ENCODE data around the gene ADTRP.
"Not testable (repeated sequence)": the region's sequence is repeated elsewhere in the genome, so short reads cannot be mapped to it uniquely, and the experiment has no call there.

The ADTRP gene

GRCh38 chr6:11711984-11712711 lies 66.5 kb downstream of the ADTRP start:
- no peak overlapping the region for H3K4me3 ChIP-seq
- peak overlapping the region in 14 of 21 experiments; percentile 11 to 84 (median 60) for H3K27ac ChIP-seq

DNA sequence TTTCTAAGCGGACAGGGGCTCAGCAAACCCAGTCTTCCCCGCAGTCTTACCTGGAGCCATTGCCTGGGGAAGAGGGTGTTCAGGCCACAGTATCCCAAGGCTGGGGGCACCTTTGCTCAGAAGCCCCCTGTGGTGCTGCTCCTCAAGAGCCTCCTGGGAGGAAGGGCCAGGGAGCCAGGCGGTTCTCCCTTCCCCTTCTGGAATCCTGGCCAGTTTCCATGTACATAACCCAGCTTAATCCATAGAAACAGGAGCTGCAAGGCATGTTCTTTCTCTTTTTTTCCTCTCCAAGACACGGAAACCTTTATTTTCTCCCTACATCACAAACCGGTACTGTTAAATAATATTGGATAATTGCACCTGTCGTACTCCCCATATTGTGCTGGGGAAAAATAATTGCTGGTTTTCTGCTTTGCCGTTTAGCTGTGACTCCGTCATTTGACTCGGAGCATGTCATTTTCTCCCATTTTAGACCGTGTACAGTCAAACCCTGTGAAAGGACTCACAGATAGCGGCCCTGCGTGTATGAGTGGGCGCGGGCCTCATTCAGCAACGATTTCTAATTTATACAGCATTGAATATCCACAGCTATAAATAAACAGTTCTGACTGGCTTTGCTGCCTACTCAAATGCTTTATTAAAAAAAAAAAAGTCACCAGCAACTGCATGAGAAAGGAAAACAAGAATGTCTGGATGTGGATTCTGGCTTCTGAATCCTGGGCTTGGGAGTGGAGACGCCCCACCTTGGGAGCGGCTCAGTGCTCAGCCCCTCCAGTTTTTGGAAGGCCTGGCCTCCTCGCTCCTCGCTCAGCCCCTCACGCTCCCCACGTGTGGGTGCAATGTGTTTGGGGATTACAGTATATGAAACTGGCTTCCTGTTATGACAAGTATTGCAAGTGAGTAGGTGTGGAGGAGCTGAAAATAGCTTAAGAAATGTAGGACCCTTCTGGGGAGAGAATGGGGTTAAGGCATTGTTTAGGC lies 67.3 kb downstream of the ADTRP start:
- no peak overlapping the region for H3K4me3 ChIP-seq
- peak overlapping the region in 18 of 21 experiments; percentile 4 to 84 (median 57) for H3K27ac ChIP-seq

GRCh38 chr6:11710311-11710761 lies 68.3 kb downstream of the ADTRP start:
- H3K4me3 ChIP-seq, result no peak overlapping the region
- peak overlapping the region in 10 of 21 experiments; percentile 9 to 84 (median 62) for H3K27ac ChIP-seq

DNA sequence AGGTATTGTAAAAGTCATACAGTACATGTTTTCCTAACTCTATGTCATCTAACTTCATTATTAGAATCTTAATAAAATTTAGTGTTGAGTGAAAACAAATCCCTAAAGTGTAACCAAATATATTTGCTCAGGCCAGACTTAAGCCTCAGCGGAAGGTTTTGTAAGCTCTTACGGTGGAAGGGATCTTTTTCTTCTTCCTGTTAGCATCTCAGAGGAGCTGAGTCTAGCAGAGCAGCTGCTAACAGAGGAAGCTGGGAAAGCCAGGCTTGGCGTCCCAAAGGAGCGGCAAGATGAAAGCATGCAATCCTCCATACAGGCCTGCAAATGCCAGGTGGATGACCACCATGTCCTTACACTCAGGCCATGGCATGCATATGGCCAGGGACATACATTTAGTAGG lies 72.4 kb downstream of the ADTRP start:
- H3K4me3 ChIP-seq, result no peak overlapping the region
- no peak overlapping the region for H3K27ac ChIP-seq

DNA sequence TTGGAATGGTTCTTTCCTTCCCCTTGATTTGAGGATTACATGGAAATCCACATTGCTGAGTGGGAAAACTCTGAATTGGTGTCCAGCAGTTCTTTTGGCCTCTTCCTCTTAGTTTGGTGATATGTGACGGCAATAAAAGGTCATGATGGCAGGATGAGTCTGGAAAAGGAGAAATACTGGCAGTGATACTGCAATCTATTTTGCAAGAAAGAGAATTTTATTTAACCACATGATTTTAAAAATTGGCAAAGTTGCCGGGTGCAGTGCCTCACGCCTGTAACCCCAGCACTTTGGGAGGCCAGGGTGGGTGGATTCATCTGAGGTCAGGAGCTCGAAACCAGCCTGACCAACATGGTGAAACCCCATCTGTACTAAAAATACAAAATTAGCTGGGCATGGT lies 73.1 kb downstream of the ADTRP start:
- Histone ChIP-seq H3K27ac (no peak overlapping the region), H3K4me3 (no peak overlapping the region)

DNA sequence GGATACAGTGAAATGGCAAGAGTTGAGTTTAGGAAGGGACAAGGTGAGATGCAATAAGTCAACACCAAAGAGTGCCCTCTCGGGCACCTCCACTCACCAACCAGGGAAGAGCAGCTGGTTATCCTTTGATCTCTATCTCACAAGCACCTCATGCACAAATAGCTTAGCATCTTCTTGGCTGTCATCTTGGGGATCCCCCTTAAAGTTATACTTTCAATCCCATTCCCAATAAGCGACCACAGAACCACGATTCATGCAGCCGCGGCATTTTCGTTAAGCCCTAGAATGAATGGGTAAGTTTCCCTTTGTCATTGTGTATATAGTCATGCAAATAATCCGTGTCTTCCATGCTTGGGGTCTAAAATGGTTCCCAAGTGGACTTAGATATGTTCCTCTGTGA lies 73.5 kb downstream of the ADTRP start:
- Histone ChIP-seq H3K4me3 (no peak overlapping the region), H3K27ac (no peak overlapping the region)

DNA sequence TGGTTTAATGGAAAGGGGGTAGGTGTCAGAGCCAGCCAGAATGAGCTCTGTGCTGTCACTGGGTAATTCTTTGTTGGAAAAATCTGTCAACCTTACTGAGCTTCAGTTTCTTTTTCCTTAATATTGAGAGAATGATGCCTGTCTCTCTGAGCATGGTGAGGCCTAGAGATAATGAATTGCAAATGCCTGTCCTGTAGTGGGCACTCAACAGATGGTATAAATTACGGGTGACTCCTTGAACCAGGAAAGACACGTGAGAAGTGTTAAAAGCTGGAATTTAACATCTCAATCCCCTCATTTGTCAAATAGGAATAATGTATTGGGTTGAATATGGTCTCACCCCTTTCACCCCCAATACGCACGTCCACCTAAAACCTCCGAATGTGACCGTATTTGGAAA lies 74.9 kb downstream of the ADTRP start:
- no peak overlapping the region for H3K4me3 ChIP-seq
- no peak overlapping the region for H3K27ac ChIP-seq

- no peak overlapping the region for H3K4me3 ChIP-seq
- peak overlapping the region in 1 of 21 experiments; percentile 13 for H3K27ac ChIP-seq
These were observed 76.0 kb downstream of the ADTRP start for GRCh38 chr6:11702500-11703130.

- Histone ChIP-seq H3K4me3 (no peak overlapping the region), H3K27ac (peak overlapping the region in 1 of 21 experiments; percentile 13)
These were observed 76.5 kb downstream of the ADTRP start for GRCh38 chr6:11702089-11702488.

DNA sequence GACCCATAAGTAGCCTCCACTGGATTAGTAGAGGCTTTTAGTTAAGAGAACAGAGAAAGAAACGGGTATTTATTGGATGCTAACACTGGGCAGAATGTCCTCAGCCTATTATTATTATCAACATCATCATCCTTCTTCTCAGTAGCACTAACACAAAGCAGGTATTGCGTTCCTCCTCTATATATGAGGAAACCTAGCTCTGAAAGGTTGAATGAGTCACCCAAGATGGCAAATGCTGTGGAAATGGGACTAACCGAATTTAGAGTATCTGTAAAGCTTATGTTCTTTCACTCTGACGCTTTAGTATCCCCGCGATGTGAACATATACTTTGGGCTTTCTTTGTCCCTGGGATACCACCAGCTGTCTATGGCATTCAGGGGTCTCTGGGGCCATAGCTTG lies 77.0 kb downstream of the ADTRP start:
- no peak overlapping the region for H3K4me3 ChIP-seq
- no peak overlapping the region for H3K27ac ChIP-seq

DNA sequence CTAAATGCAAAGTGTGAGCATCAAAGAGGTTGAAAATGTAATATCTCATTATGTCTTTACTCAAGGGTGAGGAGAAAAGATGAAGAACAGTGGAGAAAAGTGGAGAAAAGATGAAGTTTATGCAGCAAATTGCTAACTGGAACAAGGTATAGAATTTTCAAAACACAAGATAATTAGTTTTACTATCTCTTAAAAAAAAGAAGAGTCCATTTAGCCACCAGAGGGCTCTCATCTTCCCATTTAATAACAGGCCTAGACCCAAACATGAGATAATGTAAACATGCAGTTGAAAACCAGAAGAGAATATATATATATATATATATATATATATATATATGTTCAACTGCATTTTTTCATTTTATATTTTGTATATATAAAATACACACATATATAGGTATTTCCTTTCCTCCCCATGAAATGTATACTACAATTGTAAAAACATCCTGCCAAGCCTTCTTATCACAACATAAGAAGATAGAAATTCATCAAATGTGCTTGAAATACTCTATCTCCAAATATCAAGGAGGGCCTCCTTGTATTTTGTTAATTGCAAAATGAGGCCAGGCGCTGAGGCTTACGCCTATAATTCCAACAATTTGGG lies 78.4 kb downstream of the ADTRP start:
- Histone ChIP-seq H3K4me3 (no peak overlapping the region), H3K27ac (no peak overlapping the region)

DNA sequence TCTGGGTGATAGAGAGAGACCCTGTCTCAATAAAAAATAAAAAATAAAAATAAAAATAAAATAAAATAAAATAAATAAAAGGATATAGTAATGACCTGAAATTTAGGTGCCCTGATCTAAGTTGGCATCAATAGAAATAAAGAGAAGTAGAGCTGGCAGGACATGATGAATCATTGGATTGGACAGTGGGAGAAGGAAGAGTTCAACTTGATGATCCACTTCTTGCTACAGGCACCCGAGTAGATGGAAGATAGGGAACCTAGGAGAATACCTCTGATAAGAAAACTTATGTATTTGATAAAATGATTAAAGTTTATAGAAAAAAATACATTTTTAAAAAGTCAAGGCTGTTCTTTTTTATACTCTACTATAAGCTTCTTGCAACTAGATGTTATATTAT lies 79.0 kb downstream of the ADTRP start:
- no peak overlapping the region for H3K27ac ChIP-seq
- no peak overlapping the region for H3K4me3 ChIP-seq

GRCh38 chr6:11692451-11693376 lies 85.9 kb downstream of the ADTRP start:
- Histone ChIP-seq H3K27ac (no peak overlapping the region), H3K4me3 (no peak overlapping the region)

DNA sequence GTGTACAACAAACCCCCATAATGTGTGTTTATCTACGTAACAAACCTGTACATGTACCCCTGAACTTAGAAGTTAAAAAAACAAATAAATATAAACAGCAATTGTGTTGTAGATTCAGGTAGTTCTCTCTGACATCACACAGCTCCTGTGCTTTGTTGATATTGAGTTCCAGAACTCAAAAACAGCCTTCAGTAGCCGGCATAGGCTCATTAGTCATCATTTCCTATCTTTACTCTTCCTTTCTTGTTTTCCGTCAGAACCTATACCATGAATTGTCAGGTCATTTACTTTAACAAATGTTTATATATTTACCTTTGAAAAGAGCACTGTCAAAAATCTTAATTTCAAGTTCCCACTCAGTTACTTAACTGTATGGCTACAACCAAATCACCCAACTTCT lies 88.8 kb downstream of the ADTRP start:
- Histone ChIP-seq H3K4me3 (no peak overlapping the region), H3K27ac (no peak overlapping the region)

DNA sequence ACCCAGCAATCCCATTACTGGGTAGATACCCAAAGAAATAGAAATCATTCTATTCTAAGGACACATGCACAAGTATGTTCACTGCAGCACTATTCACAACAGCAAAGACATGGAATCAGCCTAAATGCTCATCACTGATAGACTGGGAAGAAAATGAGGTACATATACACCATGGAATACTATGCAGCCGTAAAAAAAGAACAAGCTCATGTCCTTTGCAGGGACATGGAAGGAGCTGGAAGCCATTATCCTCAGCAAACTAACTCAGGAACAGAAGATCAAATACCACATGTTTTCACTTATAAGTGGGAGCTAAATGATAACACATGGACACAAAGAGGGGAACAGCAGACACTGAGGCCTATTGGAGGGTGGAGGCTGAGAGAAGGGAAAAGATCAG lies 89.2 kb downstream of the ADTRP start:
- not testable (repeated sequence) for H3K4me3 ChIP-seq, H3K27ac ChIP-seq

DNA sequence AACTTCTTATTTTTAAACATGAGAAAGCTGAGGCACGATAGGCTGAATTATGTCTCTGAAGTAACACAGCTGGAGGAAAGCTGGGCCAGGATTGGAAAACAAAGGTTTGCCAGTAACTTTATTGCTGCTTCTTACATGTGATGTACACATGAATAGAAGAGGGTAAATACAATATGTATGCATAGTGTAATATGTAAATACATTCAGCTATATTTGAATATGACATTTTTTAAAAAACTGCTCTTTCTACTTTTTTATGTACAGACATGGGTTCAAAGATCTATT lies 90.2 kb downstream of the ADTRP start:
- Histone ChIP-seq H3K27ac (no peak overlapping the region), H3K4me3 (no peak overlapping the region)

GRCh38 chr6:11685481-11686093 lies 93.0 kb downstream of the ADTRP start:
- H3K27ac ChIP-seq, result no peak overlapping the region
- no peak overlapping the region for H3K4me3 ChIP-seq

- no peak overlapping the region for H3K27ac ChIP-seq
- no peak overlapping the region for H3K4me3 ChIP-seq
These were observed 93.6 kb downstream of the ADTRP start for GRCh38 chr6:11684901-11685480.
